GM21526 (cell line): Measurements from ENCODE around the gene FUCA1.
"Not testable (repeated sequence)": the region's sequence is repeated elsewhere in the genome, so short reads cannot be mapped to it uniquely, and the experiment has no call there.

Experiments used
- ATAC-seq: cut with Tn5 transposase; IDR thresholded peaks from one replicate; pipeline ENCODE4 v1.9.1; 2021; ENCODE audit warnings: moderate library complexity; ENCODE audit not compliant: unreplicated experiment, low FRiP score

Gene FUCA1

GRCh38 chr1:23867895-23868556, at the start of gene FUCA1:
TSS of gene FUCA1 (minus strand) at chr1:23868290. CDS start at chr1:23868286, 4 bp downstream.
- ATAC-seq = peak; percentile 86

GRCh38 chr1:23916209-23917131, 48.4 kb upstream of the FUCA1 start:
- no peak for ATAC-seq

GRCh38 chr1:23915466-23915865, 47.4 kb upstream of the FUCA1 start:
- no peak for ATAC-seq

GRCh38 chr1:23914921-23915320, 46.8 kb upstream of the FUCA1 start:
- no peak for ATAC-seq

GRCh38 chr1:23913212-23913880, 45.3 kb upstream of the FUCA1 start, which contains the start of gene CNR2:
TSS of gene CNR2 (minus strand) at chr1:23913362. CDS start at chr1:23875617, 37,745 bp downstream.
- no peak for ATAC-seq

- no peak for ATAC-seq
Observed at GRCh38 chr1:23911921-23912320, 43.8 kb upstream of the FUCA1 start.

GRCh38 chr1:23910553-23911246, 42.6 kb upstream of the FUCA1 start:
- ATAC-seq = no peak

GRCh38 chr1:23910144-23910543, 42.1 kb upstream of the FUCA1 start:
- no peak for ATAC-seq

GRCh38 chr1:23909412-23909811, 41.3 kb upstream of the FUCA1 start:
- ATAC-seq = no peak

GRCh38 chr1:23908453-23909341, 40.6 kb upstream of the FUCA1 start:
- ATAC-seq = no peak

GRCh38 chr1:23906731-23907130, 38.6 kb upstream of the FUCA1 start:
- no peak for ATAC-seq

GRCh38 chr1:23905461-23906025, 37.5 kb upstream of the FUCA1 start:
- no peak for ATAC-seq

GRCh38 chr1:23904748-23905357, 36.8 kb upstream of the FUCA1 start:
- ATAC-seq = no peak

- ATAC-seq = no peak
Observed at GRCh38 chr1:23903754-23904153, 35.7 kb upstream of the FUCA1 start.

GRCh38 chr1:23902321-23903278, 34.5 kb upstream of the FUCA1 start:
- no peak for ATAC-seq

GRCh38 chr1:23900017-23900416, 31.9 kb upstream of the FUCA1 start:
- ATAC-seq = not testable (repeated sequence)

GRCh38 chr1:23899070-23899469, 31.0 kb upstream of the FUCA1 start:
- ATAC-seq = no peak

GRCh38 chr1:23897083-23897482, 29.0 kb upstream of the FUCA1 start:
- ATAC-seq = no peak
